Esophagus squamous epithelium (tissue), 5 donors: ENCODE results near the gene TPT1. TPM values are rescaled to one million over a fixed set of nuclear protein-coding genes. Genes with fewer than 3 reads are reported as not detected.

Source experiments
- DNase-seq: peaks from one replicate; lab custom pipeline; 2025; lab: John Stamatoyannopoulos, UW
- H3K27ac ChIP-seq, 4 donors: fragments of 200-600 bp; sonication (generic); one replicate each; pipeline ENCODE4 v1.5.1; 2016 to 2019; ENCODE audit warnings: mild to moderate bottlenecking in 1 of 4
- H3K27me3 ChIP-seq, 4 donors: fragments of 200-600 bp; sonication (generic); 1 replicate in 3 of 4; 2 replicates in 1 of 4; pipeline versions ENCODE4 v1.5.1 to v1.6.0; 2017 to 2021; ENCODE audit warnings: antibody characterized with exemption in 1 of 4
- H3K36me3 ChIP-seq, 3 donors: fragments of 200-600 bp; sonication (generic); one replicate each; pipeline ENCODE4 v1.5.1; 2016 to 2019
- H3K4me1 ChIP-seq, 3 donors: fragments of 200-600 bp; sonication (generic); one replicate each; pipeline ENCODE4 v1.5.1; 2017 to 2019
- H3K4me3 ChIP-seq, 4 donors: fragments of 200-600 bp; sonication (generic); 1 replicate in 3 of 4; 2 replicates in 1 of 4; pipeline ENCODE4 v1.5.1; 2016 to 2019; ENCODE audit warnings: mild to moderate bottlenecking in 2 of 4, moderate library complexity in 1 of 4
- H3K9me3 ChIP-seq, 3 donors: fragments of 200-600 bp; sonication (generic); one replicate each; pipeline ENCODE4 v1.5.1; 2016 to 2019
- POLR2A ChIP-seq, 4 donors: fragments of 450-650 bp; IDR thresholded peaks; one replicate each; pipeline ENCODE4 v1.6.1; 2017; ENCODE audit warnings: antibody characterized with exemption in 4 of 4, mild to moderate bottlenecking in 4 of 4, moderate library complexity in 3 of 4
- WGBS, 2 donors: methylation state at CpG; one replicate each; pipeline ENCODE4 v1.1.5; 2018; 5-methylcytosine and 5-hydroxymethylcytosine counted together
- intact Hi-C: fragments of 100-400 bp; cut with DNase I; formaldehyde crosslinking; loops from one replicate; pipeline ENCODE4 v1.15.0; 2022
- total RNA-seq, 4 donors: library from RNA; depleted of rRNA; stranded (reverse); fragments of >200 nt; gene quantifications; one replicate each; pipeline ENCODE4 v1.1.0, GENCODE V29; 2016
- TF ChIP-seq, protein P1 (sequence below), 6 experiments: fragments of 450-650 bp in 4 of 6; fragments of 200-600 bp in 2 of 6; sonication (generic) in 2 of 6; IDR thresholded peaks; one replicate each; pipeline ENCODE4 v1.5.1; 2016 to 2019; ENCODE audit warnings: antibody characterized with exemption in 6 of 6, mild to moderate bottlenecking in 4 of 6, moderate library complexity in 4 of 6
- donor health status: DM: yes; HTN: yes; CAD: no.

Gene TPT1
- total RNA-seq, 4 donors from 2014 or later, result 2,183 to 3,899 (median 2,784) TPM

GRCh38 chr13:45327253-45327955, 13.6 kb downstream of the TPT1 start:
- no peak for TF ChIP-seq POLR2A (IDR thresholded peaks at IDR 0.05)
- TF ChIP-seq, protein P1, sequence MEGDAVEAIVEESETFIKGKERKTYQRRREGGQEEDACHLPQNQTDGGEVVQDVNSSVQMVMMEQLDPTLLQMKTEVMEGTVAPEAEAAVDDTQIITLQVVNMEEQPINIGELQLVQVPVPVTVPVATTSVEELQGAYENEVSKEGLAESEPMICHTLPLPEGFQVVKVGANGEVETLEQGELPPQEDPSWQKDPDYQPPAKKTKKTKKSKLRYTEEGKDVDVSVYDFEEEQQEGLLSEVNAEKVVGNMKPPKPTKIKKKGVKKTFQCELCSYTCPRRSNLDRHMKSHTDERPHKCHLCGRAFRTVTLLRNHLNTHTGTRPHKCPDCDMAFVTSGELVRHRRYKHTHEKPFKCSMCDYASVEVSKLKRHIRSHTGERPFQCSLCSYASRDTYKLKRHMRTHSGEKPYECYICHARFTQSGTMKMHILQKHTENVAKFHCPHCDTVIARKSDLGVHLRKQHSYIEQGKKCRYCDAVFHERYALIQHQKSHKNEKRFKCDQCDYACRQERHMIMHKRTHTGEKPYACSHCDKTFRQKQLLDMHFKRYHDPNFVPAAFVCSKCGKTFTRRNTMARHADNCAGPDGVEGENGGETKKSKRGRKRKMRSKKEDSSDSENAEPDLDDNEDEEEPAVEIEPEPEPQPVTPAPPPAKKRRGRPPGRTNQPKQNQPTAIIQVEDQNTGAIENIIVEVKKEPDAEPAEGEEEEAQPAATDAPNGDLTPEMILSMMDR (IDR thresholded peaks at IDR 0.05), result no peak
- Histone ChIP-seq H3K36me3 (no peaks in the 10 kb centered on the region), H3K4me1 (peaks cover 0 to 57% (median 26%) of the 10 kb centered on the region in 3 donors), H3K27me3 (no peaks in the 10 kb centered on the region), H3K27ac (peak overlapping the region in 1 of 4 donors; percentile 21), H3K9me3 (no peaks in the 10 kb centered on the region), H3K4me3 (no peak overlapping the region)
- intact Hi-C loops, result no loop called here
- no peak for DNase-seq
- 51 to 75% methylated on average over 8 to 9 of the region's 9 CpGs for WGBS, 2 donors

GRCh38 chr13:45325806-45326205, 15.2 kb downstream of the TPT1 start:
- H3K4me3 ChIP-seq, result no peak overlapping the region
- no peaks in the 10 kb centered on the region for H3K27me3 ChIP-seq
- H3K27ac ChIP-seq, result peak overlapping the region; percentile 22 to 61 (median 29)
- TF ChIP-seq, protein P1 (IDR thresholded peaks at IDR 0.05), result no peak
- TF ChIP-seq POLR2A (IDR thresholded peaks at IDR 0.05), result no peak
- peaks cover 0 to 41% (median 22%) of the 10 kb centered on the region in 3 donors for H3K4me1 ChIP-seq
- intact Hi-C loops, result no loop called here
- DNase-seq, result no peak
- 38 to 49% methylated on average over 3 to 4 of the region's 4 CpGs for WGBS, 2 donors
- H3K9me3 ChIP-seq, result no peaks in the 10 kb centered on the region
- H3K36me3 ChIP-seq, result no peaks in the 10 kb centered on the region

GRCh38 chr13:45320876-45321629, 19.9 kb downstream of the TPT1 start:
- Histone ChIP-seq H3K4me3 (no peak overlapping the region), H3K9me3 (no peaks in the 10 kb centered on the region), H3K27me3 (no peaks in the 10 kb centered on the region), H3K36me3 (no peaks in the 10 kb centered on the region), H3K4me1 (peaks cover 0 to 9% (median 7%) of the 10 kb centered on the region in 3 donors), H3K27ac (no peak overlapping the region)
- intact Hi-C loops, result no loop called here
- no peak for DNase-seq
- TF ChIP-seq POLR2A (IDR thresholded peaks at IDR 0.05), result no peak
- TF ChIP-seq, protein P1 (IDR thresholded peaks at IDR 0.05), result no peak
- 48 to 67% methylated on average over 4 of the region's 4 CpGs for WGBS, 2 donors

- TF ChIP-seq, protein P1 (IDR thresholded peaks at IDR 0.05), result no peak
- no peak for TF ChIP-seq POLR2A (IDR thresholded peaks at IDR 0.05)
These were observed 24.0 kb downstream of the TPT1 start for GRCh38 chr13:45316996-45317395.

GRCh38 chr13:45316338-45316737, 24.6 kb downstream of the TPT1 start:
- Histone ChIP-seq H3K27ac (no peak overlapping the region), H3K4me1 (peaks cover 0 to 7% (median 6%) of the 10 kb centered on the region in 3 donors), H3K36me3 (no peaks in the 10 kb centered on the region), H3K4me3 (no peak overlapping the region), H3K27me3 (no peaks in the 10 kb centered on the region), H3K9me3 (no peaks in the 10 kb centered on the region)
- intact Hi-C loops, result no loop called here
- DNase-seq, result no peak
- WGBS, 2 donors, result 53 to 55% methylated on average over 6 of the region's 6 CpGs
- no peak for TF ChIP-seq POLR2A (IDR thresholded peaks at IDR 0.05)
- TF ChIP-seq, protein P1 (IDR thresholded peaks at IDR 0.05), result no peak

More at GRCh38 chr13:45316996-45317395, 24.0 kb downstream of the TPT1 start:
- DNase-seq, result no peak
- H3K4me1 ChIP-seq, result peaks cover 0 to under 1% (median 0%) of the 10 kb centered on the region in 3 donors
- no peaks in the 10 kb centered on the region for H3K36me3 ChIP-seq
- WGBS, 2 donors, result 83 to 97% methylated on average over 5 of the region's 5 CpGs
- H3K27ac ChIP-seq, result no peak overlapping the region
- no peak overlapping the region for H3K4me3 ChIP-seq
- H3K27me3 ChIP-seq, result no peaks in the 10 kb centered on the region
- intact Hi-C loops, result no loop called here
- H3K9me3 ChIP-seq, result no peaks in the 10 kb centered on the region
